ENCODE results near the gene CHDH.

CHDH gene

DNA sequence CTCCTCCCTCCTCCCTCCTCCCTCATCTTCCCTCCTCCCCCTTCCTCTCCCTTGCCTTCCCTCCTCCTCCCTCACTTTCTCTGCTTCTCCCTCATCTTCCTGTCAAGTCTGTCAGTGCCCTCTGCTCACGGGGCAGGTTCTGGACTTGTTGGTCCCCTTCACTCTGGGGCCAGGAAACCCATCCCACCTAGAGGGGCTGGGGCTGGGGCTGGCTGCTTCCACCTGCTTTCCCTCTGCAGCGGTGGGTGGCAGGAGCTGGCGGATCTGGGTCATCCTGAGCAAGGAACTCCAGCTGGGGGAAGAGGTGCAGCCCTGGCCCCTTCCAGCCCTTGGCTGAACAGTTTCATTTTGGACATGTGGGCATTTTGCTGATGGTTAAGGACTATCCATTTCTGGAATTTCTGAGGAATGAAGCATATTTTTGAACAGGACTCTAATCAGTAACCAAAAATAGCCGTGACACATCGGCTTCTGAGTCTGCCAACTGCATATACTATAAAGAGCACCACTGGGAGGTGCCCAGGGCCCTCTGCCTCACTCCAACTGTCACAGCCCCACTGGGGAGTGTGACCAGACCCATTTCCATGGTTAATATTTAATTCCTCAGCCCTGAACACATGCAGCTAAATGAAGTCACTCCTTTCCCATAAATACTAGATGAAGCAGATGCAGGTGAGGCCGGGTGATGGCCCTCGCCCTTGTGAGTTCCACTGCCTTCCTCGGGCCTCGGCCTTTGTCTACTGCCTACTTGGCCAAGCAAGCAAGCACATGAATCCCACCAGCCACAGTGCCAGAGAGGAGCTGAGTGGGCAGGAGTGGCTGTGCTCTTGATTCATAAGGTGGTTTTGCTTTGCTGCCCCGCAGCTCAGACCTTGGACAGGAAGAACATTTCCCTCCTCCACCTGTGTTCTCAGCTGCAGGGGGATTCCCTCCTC lies 39.8 kb downstream of the CHDH start:
- no peak for DNase-seq

DNA sequence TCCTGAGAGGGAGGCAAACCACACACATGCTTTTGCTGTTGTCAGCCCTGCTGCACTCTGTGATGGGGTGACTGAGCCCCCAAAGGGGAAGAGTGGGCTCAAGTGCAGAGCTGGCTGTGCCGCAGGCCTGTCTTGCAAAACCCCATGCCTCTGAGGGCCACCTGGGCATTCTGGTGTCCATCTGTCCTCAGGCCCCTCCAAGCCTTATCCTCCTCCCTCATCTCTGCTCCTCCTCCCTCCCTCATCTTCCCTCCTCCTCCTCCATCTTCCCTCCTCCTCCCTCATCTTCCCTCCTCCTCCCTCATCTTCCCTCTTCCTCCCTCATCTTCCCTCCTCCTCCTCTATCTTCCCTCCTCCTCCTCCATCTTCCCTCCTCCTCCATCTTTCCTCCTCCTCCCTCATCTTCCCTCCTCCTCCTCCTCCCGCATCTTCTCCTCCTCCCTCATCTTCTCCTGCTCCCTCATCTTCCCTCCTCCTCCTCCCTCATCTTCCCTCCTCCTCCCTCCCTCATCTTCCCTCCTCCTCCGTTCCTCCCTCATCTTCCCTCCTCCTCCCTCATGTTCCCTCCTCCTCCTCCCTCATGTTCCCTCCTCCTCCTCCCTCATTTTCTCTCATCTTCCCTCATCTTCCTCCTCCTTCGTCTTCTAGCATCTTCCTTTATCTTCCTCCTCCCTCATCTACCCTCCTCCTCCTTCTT lies 40.6 kb downstream of the CHDH start:
- no peak for DNase-seq

DNA sequence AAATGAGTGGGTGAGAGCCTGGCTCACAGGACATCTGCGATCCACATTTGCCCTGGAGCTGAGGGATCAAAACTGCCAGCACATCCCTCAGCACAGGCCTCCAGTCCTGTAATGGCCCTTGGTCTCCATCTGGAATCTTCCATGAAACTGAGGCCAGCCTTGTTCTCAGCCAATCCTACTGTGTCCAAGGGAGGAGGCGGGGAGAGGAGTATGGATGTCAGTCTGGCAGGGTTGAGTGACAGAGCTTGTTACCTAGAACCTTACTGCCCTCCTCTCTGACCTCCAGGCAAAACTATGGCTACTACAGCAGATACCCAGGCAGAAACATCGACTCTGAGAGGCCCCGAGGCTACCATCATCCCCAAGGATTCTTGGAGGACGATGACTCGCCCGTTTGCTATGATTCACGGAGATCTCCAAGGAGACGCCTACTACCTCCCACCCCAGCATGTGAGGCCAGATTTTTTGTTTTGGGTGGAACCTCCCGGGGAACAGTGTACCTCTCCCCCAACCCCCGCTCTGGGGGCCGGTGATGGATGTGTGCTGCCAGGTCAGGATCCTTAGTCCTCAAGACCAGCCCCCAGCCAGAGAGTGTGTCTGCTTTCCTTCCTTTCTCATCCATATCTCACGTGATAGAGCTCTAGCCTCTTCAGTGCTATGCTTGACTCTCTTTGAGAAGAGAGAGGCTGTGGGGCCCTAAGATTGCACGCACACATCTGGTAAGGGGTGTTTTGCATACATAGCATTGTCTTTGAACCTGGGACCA lies 41.3 kb downstream of the CHDH start:
- no peak for DNase-seq

DNA sequence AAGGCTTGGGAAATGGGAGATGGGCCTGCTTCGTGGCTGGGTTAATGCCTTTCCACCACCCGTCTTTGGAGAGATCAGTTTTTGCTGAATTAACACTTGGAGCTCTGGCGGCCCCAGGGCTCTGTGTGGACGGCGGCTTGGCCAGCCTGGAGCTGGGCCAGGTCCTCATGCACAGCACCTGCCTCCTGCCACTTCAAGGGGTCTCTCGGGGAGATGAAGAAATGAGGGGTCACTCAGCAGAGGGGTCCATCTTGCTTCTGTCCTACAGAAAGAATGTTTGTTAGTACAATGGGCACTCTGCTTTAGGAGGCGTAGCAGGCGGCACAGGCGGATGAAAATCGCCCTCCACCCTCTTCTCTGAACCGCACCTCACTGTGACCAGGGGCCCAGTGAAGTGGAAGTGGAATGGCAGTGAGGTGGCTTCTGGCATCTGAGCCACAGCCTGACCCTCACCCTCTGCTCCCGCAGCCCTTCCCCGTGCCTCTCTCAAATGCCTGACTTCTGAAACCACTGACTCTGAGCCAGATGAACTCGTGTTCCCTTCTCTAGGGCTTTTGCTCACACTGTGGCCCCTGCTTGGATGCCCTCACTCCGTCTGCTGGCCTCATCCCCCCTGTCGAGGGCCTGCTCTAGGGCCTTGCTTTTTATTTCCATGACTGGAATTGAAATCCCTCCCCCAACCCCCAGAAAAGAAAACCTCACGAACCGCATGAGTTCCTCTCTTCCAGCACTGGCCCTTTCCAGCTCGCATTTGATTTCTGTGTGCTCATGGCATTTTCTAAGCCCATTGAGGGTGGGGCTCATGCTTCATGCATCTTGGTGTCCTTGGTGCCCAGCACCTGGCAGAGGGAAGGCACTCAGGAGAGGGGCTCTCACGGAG lies 42.2 kb downstream of the CHDH start:
- DNase-seq = no peak

DNA sequence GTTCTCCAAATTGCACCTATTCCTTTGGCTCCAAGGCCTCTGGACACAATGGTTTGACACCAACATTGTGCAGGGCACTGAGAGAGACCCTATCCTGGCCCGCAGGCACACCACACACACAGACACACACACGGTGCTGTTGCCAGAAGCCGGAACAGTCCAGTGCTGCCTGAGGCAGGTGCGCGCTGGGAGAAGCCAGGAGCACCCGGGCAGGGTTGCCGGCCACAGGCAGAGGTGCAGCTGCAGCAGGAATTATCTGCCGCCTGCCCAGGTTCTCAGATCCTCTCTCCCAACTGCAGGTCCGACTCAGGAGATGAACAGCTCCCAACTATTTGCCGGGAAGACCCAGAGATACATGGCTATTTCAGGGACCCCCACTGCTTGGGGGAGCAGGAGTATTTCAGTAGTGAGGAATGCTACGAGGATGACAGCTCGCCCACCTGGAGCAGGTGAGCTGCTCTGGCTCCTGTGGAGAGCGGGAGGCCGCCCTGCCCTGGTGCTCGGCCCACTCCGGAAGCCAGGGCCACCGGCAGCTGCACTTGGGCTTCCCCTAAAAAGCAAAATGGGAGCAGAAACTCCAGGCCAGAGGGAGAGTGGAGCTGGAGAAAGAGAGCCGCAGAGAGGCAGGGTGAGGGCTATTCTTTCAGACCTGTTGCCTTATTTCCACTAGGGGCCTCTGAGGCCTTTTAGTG lies 42.9 kb downstream of the CHDH start:
- no peak for DNase-seq

DNA sequence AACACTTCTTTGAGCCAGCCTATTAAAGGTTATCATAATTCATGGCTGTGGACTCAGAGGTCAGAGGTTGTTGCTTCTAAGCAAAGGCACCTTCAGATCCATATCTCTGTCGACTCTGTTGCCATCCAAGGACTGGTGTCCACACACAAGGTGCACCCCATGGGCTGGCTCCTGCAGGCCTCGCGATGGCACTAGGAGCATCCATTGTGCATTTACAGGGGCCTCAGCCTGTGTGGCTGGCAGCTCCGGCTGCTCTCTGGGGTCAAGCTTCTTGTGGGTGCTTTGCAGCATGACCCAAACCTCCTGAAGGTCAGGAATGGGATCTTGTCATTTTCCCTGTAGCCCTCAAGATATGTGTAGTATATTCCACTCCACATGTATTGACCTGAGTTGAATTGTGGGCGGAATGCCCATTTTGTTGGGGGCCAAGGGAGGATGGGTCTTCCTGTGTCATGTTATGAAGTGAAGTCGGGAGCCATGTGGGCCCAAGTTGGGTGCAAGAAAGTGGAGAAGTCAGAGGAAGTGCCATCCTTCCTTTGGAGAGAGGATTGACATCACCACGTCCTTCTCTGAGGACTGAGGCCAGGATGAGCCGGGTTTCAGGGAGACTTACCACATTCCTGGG lies 43.9 kb downstream of the CHDH start:
- no peak for DNase-seq

DNA sequence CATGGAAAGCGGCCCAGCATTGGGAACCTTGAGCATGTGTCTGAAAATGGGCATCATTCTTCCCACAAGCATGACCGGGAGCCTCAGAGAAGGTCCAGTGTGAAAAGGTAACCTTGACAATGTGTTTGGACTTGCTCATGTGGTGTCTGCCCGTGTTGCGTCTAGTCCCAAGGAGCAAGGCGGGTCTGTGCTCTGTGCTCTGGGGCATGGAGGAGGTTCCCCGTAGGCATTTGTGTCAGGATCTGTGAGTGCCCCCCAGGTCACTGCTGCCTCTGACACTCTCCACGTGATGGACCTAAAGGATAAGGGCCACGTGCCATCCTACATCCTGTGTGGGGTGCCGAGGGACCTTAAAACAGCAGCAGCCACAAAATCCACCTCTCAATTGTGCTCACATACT lies 44.9 kb downstream of the CHDH start:
- DNase-seq = no peak

DNA sequence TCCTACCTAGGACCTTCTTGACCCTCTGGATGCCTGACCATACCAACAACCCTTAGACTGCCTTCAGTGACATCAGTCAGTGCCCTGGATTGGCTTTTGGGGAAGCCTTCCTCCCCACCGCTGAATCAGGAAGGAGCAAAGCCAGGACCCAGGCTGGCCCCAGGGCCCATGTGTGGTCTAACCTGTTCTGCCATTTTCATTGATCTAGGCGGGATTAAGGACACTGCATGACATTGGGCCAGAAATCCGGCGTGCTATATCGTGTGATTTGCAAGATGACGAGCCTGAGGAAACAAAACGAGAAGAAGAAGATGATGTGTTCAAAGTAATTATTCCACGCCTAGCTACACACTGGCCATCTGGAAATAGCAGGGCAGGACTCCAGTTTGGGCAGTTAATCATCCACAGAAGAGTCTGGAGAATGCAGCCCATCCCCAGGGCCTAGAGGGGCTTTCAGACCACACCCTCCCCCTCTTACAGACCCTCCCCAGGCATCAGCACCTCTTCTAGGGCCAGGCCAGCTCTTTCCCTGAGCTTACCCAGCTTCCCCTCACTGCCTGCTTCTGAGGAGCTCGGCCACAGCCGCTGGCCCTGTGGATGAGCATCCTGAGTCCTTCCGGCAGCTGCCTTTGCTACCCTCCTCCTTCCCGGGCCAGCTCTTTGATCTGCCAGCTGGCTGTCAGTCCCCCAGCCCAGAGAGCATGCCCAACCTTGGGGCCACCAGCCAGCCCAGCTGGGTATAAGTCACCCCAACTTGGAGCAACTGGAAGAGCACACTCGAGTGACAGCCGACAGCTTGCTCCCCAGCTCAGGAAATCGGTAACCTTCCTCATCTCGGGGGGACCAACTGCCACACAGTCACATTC lies 45.9 kb downstream of the CHDH start:
- no peak for DNase-seq

DNA sequence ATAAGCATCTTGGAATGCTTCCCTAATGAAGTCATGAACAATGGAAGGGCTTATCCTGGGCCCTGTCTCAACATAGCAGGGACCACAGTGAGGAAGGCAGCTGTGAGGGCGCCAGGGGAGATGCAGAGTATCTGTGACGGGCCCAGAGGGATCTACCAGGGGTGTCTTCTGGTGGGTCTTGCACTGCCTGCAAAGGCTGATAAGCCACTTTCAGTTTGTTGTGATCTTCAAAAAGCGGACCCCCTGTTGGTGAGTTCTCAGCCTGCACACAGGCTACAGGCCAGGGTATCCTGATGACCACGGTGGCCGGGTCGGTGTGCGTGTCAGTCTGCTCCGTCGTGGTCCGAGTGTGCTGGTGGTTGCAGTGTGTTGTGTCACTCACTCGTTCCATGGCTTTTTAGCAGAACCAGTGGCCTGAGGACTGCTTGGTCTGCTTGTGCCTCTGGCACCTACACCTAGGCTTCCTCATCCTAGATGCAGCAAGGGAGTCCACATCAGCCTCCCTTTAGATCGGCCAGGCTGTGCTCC lies 46.8 kb downstream of the CHDH start:
- DNase-seq = no peak

DNA sequence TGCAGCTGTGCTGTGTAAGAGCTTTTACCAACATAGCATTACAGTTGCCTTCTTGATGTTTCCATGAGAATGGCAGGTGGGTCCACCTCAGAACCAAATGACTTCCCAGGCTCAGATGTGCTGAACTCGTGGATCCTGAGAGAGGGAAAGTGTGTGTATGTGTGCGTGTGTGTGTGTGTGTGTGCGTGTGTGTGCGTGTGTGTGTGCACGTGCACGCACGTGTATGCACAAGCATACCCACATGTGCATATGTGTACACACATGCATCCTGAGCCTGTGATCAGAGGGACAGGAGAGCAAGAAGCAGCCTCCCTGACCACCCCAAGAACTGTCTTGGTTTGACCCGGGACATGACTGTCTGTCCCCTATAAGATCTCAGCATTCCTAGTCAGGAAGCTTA lies 48.1 kb downstream of the CHDH start:
- DNase-seq = no peak

DNA sequence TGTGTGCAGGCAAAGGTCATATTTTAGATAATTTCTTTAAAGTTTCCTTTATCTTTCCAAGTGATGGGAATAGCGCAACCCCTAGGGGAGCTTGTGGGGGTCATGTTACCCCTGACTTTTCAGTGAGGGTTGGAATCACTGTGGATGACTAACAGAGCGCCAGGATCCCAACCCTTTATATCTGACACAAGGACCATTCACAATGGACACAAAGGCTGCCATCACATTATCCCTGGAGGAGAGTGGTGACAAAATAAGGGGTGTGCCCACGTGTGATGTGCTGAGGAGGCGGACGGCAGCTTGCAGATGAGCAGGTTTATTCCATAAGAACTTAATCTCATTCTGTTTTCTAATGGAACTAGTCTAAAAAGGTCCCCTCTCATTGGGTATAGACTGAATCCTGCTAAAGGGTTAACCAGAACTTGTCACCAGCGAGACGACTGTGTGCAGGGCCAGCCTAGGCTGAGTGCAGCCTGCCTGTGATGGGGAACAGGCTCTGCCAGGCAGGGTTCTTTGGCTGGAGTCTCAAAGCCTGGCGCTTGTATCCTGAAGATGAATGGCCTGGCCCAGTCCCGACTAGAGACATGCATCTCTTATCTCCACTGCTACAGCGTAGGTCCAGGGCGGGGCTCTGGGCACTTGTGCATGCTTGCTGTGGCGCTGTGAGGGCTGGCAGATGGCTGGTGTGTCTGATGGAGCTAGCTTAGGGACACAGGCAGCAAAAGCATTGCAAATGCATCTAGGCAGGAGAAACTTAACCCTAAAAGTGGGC lies 50.2 kb downstream of the CHDH start:
- peak; percentile 10 for DNase-seq

DNA sequence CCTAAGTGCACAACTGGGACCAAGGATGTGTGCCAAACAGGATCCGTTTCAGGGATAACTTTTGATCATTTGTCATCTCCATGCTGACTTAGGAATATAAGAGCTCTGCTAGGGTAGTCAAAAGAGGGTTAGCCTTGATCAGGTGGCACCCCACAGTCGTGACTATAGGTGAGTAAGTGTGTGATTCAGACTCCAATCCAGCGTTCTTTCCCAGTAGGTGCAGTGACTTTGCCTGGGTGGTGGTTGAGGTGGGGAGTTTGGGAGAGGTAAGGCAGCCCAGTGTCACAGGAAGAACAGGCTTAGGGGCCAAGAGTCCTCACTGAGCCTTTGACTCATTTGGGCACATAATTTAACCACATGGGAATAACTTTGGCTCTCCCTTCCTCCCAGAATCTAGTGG lies 51.0 kb downstream of the CHDH start:
- no peak for DNase-seq

DNA sequence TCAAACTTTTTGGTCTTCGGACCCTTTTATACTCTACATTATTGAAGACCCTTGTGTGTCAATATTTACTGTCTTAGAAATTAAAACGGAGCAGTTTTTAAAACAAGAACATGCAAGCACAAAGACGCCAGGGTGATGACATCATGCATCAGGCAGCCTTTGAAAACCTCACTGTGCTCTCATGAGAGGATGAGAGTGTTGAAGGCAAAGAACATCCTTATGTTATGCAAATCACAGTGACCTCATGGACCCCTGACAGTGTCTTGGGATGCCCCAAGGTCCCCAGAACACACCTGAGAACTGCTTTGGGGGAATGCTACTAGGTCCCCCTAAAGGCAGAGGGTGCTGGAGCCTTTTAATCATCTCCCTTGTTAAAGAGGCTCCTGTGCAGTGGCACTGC lies 51.6 kb downstream of the CHDH start:
- no peak for DNase-seq

DNA sequence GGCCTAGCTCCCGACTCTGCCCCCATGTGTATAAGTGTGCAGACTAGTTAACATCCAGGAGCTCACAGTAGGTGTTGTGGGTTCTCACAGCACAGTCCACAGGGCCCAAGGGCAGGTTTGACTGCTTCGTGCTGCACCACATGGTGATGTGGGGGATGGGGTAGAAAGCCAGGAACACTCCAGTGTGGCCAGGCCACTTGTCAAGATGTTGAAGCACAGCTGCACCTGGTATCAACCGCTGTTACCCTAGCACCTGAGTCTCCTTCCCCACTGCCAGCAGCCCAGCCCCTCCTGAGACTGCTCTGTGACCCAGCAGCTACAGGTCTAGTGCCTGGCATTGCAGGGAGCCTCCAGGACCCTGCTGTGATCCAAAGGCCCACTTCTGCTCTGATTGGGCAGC lies 53.4 kb downstream of the CHDH start:
- DNase-seq = no peak

DNA sequence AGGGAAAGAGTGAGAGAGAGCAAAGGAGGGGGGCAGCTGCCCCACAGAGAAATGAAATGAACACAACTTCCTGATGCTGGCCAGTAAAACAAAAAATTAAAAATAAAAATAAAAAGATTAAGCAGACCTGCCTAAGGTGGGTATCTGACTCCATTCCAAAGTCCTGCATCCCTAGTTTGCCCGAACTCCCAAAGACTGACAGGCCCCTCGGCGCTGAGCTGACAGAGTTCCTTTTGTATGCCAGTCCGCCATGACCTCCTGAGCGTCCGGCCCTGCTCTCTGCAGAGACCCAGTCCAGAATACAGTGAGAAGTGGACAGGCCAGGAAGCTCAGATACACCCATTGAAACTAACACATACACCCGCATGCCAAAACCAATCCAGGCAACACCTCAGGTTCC lies 54.9 kb downstream of the CHDH start:
- DNase-seq = no peak

DNA sequence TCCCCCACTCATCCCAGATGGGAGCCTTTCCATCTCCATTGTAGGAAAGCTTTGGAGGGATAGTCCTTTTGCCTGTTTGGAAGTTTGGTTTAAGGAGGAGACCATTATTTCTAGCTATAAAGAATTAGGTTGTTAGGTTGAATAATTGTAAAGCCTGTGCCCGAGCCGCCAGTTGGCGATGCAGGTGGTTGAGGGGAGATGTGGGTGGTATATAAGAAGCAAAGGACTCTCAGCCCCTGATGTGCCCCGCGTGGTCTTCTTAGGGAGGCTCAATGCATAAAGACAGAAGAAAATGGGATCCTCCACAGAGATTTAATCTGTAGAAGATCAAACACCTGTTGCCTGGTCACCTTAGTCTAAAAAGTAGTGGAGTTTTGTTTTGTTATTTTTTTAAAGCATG lies 55.7 kb downstream of the CHDH start:
- DNase-seq = no peak

DNA sequence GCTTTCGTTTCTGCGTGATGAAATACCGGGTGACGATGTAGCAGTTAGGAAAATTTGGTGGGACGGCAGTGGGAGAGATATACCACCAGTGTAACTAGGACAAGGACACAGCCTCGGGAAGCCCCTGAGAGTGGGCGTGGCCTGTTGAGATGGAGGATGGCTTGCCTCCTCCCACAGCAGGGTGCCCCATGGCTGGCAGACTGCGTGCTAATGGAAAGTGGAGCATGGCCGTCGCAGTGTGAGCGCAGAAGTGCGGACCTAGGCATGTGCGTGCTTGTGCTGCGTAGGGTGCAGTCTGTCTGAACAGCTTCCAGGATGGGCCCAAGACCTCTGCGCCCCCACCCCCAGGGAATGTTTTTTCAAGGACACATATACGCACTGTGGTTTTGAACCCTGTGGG lies 56.8 kb downstream of the CHDH start:
- no peak for DNase-seq

DNA sequence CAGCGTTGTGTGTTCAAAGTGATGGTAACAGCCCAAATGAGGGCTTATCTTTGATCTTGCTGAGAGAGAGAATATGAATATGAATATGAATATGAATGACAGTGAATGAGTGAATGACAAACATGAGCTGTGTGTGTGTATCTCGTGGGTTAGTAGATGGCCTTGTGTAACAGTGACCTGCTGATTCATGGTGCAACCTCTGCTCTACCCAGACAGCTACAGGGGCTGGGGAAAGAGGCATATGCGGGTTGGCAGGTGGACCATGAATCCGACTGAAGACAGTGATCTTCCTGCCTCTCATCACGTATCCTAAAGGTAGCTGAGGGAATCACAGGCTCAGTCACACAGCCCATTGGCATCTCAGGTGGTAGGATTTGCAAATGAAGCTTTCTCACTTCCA lies 58.2 kb downstream of the CHDH start:
- DNase-seq = no peak

DNA sequence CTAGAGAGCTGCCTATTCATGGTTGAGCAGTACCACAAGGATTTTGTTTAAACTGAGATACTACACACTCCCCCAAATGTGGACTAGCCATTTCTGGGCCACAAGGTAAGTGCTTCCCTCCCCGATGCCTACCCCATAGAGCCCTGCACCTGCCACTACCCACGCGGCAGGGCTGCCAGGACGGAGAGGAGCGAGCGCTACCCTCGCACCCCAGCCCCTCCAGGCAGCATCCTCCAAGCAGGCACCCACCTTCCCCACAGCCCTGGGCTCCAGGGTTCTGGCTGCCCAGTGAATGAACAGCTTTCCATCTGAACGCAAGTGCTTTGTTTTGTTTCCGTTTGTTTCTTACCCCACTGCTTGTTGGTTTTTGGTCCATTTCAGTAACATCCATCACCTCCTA lies 59.2 kb downstream of the CHDH start:
- DNase-seq = no peak
